Measurements from ENCODE around the gene SAMD4A.

DNA sequence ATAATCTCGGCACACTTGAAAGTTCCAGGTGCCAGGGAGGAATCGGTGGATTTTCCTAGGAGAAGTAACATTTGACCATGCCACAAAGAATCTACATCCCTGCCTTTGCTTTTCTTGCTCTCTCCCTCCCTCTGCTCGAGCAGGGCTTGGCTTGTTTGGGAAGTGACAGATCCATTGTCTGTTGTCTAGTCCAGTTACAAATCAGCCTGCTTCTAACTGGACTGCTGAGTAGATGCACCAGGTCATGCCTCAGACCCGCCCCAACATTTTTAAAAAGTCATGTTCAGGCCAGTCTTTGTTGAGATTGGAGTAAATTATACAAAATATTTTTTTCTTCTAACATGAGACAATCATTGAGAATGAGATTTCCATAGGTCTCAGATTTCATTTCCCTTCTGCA, 182.3 kb downstream of the SAMD4A start:
- TF ChIP-seq, protein P1, sequence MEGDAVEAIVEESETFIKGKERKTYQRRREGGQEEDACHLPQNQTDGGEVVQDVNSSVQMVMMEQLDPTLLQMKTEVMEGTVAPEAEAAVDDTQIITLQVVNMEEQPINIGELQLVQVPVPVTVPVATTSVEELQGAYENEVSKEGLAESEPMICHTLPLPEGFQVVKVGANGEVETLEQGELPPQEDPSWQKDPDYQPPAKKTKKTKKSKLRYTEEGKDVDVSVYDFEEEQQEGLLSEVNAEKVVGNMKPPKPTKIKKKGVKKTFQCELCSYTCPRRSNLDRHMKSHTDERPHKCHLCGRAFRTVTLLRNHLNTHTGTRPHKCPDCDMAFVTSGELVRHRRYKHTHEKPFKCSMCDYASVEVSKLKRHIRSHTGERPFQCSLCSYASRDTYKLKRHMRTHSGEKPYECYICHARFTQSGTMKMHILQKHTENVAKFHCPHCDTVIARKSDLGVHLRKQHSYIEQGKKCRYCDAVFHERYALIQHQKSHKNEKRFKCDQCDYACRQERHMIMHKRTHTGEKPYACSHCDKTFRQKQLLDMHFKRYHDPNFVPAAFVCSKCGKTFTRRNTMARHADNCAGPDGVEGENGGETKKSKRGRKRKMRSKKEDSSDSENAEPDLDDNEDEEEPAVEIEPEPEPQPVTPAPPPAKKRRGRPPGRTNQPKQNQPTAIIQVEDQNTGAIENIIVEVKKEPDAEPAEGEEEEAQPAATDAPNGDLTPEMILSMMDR (conservative IDR thresholded peaks at IDR 0.05; ENCODE audit: low read depth, low read length), result no peak
- TF ChIP-seq CHD1 (IDR thresholded peaks at IDR 0.05; ENCODE audit: low read depth, low read length) (no peak), POLR2A (IDR thresholded peaks at IDR 0.05; ENCODE audit: low read depth, low read length) (no peak), BHLHE40 (IDR thresholded peaks at IDR 0.05; ENCODE audit: low read depth, low read length) (no peak)
- TF ChIP-seq, protein P2, sequence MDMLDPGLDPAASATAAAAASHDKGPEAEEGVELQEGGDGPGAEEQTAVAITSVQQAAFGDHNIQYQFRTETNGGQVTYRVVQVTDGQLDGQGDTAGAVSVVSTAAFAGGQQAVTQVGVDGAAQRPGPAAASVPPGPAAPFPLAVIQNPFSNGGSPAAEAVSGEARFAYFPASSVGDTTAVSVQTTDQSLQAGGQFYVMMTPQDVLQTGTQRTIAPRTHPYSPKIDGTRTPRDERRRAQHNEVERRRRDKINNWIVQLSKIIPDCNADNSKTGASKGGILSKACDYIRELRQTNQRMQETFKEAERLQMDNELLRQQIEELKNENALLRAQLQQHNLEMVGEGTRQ (IDR thresholded peaks at IDR 0.05; ENCODE audit: low read depth, low read length), result no peak
